PFSK-1 (cell line): ENCODE results near the gene ACAP1.

Experiments
- FOXP2 ChIP-seq: optimal IDR thresholded peaks from 2 replicates; pipeline ENCODE3; 2011; ENCODE audit warnings: borderline replicate concordance, control low read depth, inconsistent platforms; ENCODE audit not compliant: insufficient read depth; ENCODE audit errors: extremely low read length, extremely low read depth
- POLR2AphosphoS5 ChIP-seq: IDR thresholded peaks from 2 replicates; pipeline ENCODE4 v1.6.1; 2012; ENCODE audit warnings: low read depth, mild to moderate bottlenecking, control low read depth, low read length, moderate library complexity
- REST ChIP-seq, 2 experiments: IDR thresholded peaks; 2 replicates each; pipeline versions ENCODE4 v1.6.1 to v1.8.0; 2011 to 2012; ENCODE audit warnings: low read depth in 2 of 2, low read length in 2 of 2, control low read depth in 1 of 2, inconsistent platforms in 1 of 2, mild to moderate bottlenecking in 1 of 2, moderate library complexity in 1 of 2; ENCODE audit not compliant: insufficient read depth in 1 of 2
- SIN3A ChIP-seq: IDR thresholded peaks from 2 replicates; pipeline ENCODE4 v1.6.1; 2012; ENCODE audit warnings: mild to moderate bottlenecking, low read length, moderate library complexity, borderline replicate concordance; ENCODE audit not compliant: insufficient read depth
- TAF1 ChIP-seq: IDR thresholded peaks from 2 replicates; pipeline ENCODE4 v1.6.1; 2012; ENCODE audit warnings: low read length, control low read depth, borderline replicate concordance; ENCODE audit not compliant: insufficient read depth

Gene ACAP1

GRCh38 chr17:7341842-7342241 lies 5.5 kb downstream of the ACAP1 start:
- TF ChIP-seq POLR2AphosphoS5 (no peak), FOXP2 (no peak), SIN3A (no peak), REST (IDR thresholded peaks at IDR 0.05; ENCODE audit: insufficient read depth in 1 of 2, low read depth in 2 of 2, low read length in 2 of 2) (no peak), TAF1 (no peak)

- TF ChIP-seq REST (IDR thresholded peaks at IDR 0.05; ENCODE audit: insufficient read depth in 1 of 2, low read depth in 2 of 2, low read length in 2 of 2), result no peak
- TF ChIP-seq SIN3A, result no peak
- no peak for TF ChIP-seq FOXP2
- no peak for TF ChIP-seq TAF1
- TF ChIP-seq POLR2AphosphoS5, result no peak
These were observed 6.9 kb downstream of the ACAP1 start for GRCh38 chr17:7343250-7343649.

- TF ChIP-seq FOXP2 (no peak), TAF1 (no peak), SIN3A (no peak), POLR2AphosphoS5 (no peak), REST (IDR thresholded peaks at IDR 0.05; ENCODE audit: insufficient read depth in 1 of 2, low read depth in 2 of 2, low read length in 2 of 2) (no peak)
These were observed 10.7 kb downstream of the ACAP1 start for GRCh38 chr17:7346761-7347614.

- no peak for TF ChIP-seq POLR2AphosphoS5
- no peak for TF ChIP-seq REST (IDR thresholded peaks at IDR 0.05; ENCODE audit: insufficient read depth in 1 of 2, low read depth in 2 of 2, low read length in 2 of 2)
- TF ChIP-seq TAF1, result no peak
- no peak for TF ChIP-seq FOXP2
- TF ChIP-seq SIN3A, result no peak
These were observed 11.5 kb downstream of the ACAP1 start for GRCh38 chr17:7347630-7348477.
